SU-DHL-6 (cell line): ENCODE data around the gene C1QTNF6.

Experiments used
- H2AFZ ChIP-seq: fragments of 200-600 bp; sonication (generic); 2 replicates; pipeline ENCODE4 v1.6.1; 2014; ENCODE audit warnings: low read depth, mild to moderate bottlenecking, moderate library complexity, mixed read lengths, antibody characterized with exemption, low read length; ENCODE audit not compliant: severe bottlenecking
- H3F3A ChIP-seq: fragments of 200-600 bp; shearing (Covaris generic); 2 replicates; pipeline ENCODE4 v1.6.0; 2016; ENCODE audit warnings: antibody characterized with exemption, mild to moderate bottlenecking; ENCODE audit not compliant: insufficient read depth
- H3K27ac ChIP-seq: fragments of 200-600 bp; sonication (generic); 2 replicates; pipeline ENCODE4 v1.5.1; 2016; ENCODE audit warnings: low read depth, mild to moderate bottlenecking, low read length, moderate library complexity, mixed read lengths
- H3K27me3 ChIP-seq: fragments of 200-600 bp; sonication (generic), shearing (Covaris generic); 2 replicates; pipeline ENCODE4 v1.6.0; 2014; ENCODE audit warnings: mild to moderate bottlenecking, low read length
- H3K36me3 ChIP-seq: fragments of 200-600 bp; sonication (generic); 2 replicates; pipeline ENCODE4 v1.6.1; 2014; ENCODE audit warnings: mild to moderate bottlenecking, low read length, mixed read lengths
- H3K4me2 ChIP-seq: fragments of 300-600, 200-600 bp; shearing (Covaris generic), sonication (generic); 2 replicates; pipeline ENCODE4 v1.6.0; 2014; ENCODE audit warnings: low read length, low read depth, mild to moderate bottlenecking; ENCODE audit not compliant: poor library complexity, severe bottlenecking
- H3K4me3 ChIP-seq: fragments of 200-600 bp; sonication (generic); 2 replicates; pipeline ENCODE4 v1.5.1; 2014; ENCODE audit warnings: antibody characterized with exemption, low read length, mild to moderate bottlenecking, mixed read lengths; ENCODE audit not compliant: insufficient read depth, poor library complexity, severe bottlenecking
- H3K79me2 ChIP-seq: fragments of 200-600 bp; sonication (generic); 2 replicates; pipeline ENCODE4 v1.6.1; 2014; ENCODE audit warnings: mild to moderate bottlenecking, low read length, moderate library complexity; ENCODE audit not compliant: insufficient read depth
- H3K9ac ChIP-seq: fragments of 200-600 bp; sonication (generic); 2 replicates; pipeline ENCODE4 v1.7.0; 2014; ENCODE audit warnings: mild to moderate bottlenecking, low read length
- H3K9me2 ChIP-seq: fragments of 200-600 bp; sonication (generic); replicated peaks from 2 replicates; pipeline ENCODE4 v1.6.1; 2014; ENCODE audit warnings: low read length; ENCODE audit not compliant: insufficient read depth
- H3K9me3 ChIP-seq: fragments of 200-600 bp; sonication (generic); 2 replicates; pipeline ENCODE4 v1.6.1; 2014; ENCODE audit warnings: low read length, mixed read lengths; ENCODE audit not compliant: insufficient read depth
- H4K20me1 ChIP-seq: fragments of 200-600 bp; sonication (generic); 2 replicates; pipeline ENCODE4 v1.6.1; 2014; ENCODE audit warnings: low read depth, mild to moderate bottlenecking, antibody characterized with exemption, low read length, moderate library complexity, mixed read lengths
- EZH2phosphoT487 ChIP-seq: fragments of 200-600 bp; sonication (generic), shearing (Covaris generic); conservative IDR thresholded peaks from 2 replicates; pipeline ENCODE4 v1.6.1; 2018; ENCODE audit warnings: mild to moderate bottlenecking, antibody characterized with exemption, low read length, moderate library complexity, mixed read lengths
- TF ChIP-seq, protein P1 (sequence below): fragments of 200-600 bp; sonication (generic); IDR thresholded peaks from one replicate; pipeline ENCODE4 v1.5.1; 2017; ENCODE audit warnings: antibody characterized with exemption, mild to moderate bottlenecking, low read length, moderate library complexity; ENCODE audit not compliant: insufficient read depth, poor library complexity, severe bottlenecking

C1QTNF6 gene

DNA sequence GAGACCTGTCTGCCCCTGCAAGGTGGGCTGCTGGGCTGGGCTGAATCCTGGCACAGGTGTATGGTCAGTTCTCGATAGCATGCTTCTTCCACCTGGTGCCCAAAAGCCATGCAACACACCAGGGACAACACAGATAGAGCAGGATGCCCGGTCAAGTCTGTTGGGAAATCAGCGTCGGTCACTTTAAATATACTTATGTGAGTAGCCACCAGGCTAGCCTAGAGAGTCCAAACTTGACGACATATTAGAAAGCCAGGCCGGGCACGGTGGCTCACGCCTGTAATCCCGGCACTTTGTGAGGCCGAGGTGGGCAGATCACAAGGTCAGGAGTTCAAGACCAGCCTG lies 8.9 kb downstream of the C1QTNF6 start:
- Histone ChIP-seq H3K9ac (no peak overlapping the region), H3K9me3 (no peaks in the 10 kb centered on the region), H3K27me3 (no peaks in the 10 kb centered on the region), H3F3A (no peaks in the 10 kb centered on the region), H3K36me3 (no peaks in the 10 kb centered on the region), H3K9me2 (no peaks in the 10 kb centered on the region), H3K79me2 (no peaks in the 10 kb centered on the region), H3K4me2 (no peak overlapping the region), H3K27ac (no peak overlapping the region), H2AFZ (no peak overlapping the region), H4K20me1 (no peaks in the 10 kb centered on the region), H3K4me3 (no peak overlapping the region)
- TF ChIP-seq EZH2phosphoT487: no peak
- TF ChIP-seq, protein P1, sequence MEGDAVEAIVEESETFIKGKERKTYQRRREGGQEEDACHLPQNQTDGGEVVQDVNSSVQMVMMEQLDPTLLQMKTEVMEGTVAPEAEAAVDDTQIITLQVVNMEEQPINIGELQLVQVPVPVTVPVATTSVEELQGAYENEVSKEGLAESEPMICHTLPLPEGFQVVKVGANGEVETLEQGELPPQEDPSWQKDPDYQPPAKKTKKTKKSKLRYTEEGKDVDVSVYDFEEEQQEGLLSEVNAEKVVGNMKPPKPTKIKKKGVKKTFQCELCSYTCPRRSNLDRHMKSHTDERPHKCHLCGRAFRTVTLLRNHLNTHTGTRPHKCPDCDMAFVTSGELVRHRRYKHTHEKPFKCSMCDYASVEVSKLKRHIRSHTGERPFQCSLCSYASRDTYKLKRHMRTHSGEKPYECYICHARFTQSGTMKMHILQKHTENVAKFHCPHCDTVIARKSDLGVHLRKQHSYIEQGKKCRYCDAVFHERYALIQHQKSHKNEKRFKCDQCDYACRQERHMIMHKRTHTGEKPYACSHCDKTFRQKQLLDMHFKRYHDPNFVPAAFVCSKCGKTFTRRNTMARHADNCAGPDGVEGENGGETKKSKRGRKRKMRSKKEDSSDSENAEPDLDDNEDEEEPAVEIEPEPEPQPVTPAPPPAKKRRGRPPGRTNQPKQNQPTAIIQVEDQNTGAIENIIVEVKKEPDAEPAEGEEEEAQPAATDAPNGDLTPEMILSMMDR: no peak

DNA sequence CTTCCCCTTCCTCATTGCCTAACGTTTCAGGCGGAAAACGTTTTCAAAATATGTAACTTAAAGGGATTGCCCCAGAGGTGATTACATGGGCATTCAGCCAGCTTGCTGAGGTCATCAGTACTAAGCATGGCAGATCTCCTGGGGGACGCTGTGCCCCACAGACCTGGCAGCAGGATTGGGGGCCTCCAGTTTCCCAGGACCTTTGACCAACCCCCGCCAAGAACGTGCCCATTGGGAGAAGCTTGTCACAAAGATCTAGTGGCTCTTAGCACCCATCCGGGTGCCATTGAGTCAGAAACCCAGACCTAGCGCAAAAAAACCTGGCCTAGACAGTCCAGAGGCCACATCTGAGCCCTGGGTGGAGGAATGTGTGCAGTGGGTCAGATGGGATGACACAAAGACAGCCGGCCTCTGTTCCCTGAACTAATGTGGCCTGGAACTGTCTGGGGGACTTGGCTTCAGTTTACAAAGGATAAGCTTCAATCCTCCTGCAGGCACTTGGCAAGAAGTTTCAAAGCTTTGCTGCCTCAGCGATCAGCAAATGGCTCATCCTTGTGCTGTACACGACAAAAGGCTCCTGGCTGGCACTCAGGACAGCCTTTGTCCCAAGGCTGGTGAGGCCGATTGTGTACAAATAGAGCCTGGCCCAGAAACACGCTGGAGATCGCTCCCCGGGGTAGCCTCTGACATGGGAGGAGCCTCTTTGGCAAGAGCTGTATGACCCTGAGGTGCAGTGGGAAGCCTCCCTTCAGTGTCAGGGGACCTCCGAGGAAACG lies 9.5 kb downstream of the C1QTNF6 start:
- Histone ChIP-seq H3K4me3 (no peak overlapping the region), H3K27ac (no peak overlapping the region), H3K27me3 (no peaks in the 10 kb centered on the region), H4K20me1 (no peaks in the 10 kb centered on the region), H3K9me3 (no peaks in the 10 kb centered on the region), H3K36me3 (no peaks in the 10 kb centered on the region), H3K9ac (no peak overlapping the region), H3K9me2 (no peaks in the 10 kb centered on the region), H3K4me2 (no peak overlapping the region), H3F3A (no peaks in the 10 kb centered on the region), H3K79me2 (no peaks in the 10 kb centered on the region), H2AFZ (no peak overlapping the region)
- TF ChIP-seq, protein P1: no peak
- no peak for TF ChIP-seq EZH2phosphoT487

DNA sequence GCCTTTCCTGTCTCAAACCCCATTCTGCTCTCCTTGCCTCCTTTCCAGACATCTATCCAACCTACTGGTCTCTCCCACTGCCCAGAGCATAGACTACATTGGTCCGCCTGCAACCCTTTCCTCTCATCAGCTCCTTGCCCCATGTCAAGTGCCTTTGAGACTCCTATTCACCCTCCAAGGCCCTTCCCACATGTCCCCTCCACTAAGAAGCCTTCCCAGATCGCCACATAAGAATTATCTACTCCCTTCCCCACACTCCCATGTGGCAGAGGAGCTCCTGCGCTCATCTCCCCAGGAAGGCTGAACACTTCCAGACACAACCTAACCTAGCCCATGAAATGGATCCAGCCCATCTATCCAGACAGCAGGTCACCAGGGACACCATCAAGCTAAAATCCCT lies 10.3 kb downstream of the C1QTNF6 start:
- Histone ChIP-seq H3K36me3 (no peaks in the 10 kb centered on the region), H3K9me2 (no peaks in the 10 kb centered on the region), H4K20me1 (no peaks in the 10 kb centered on the region), H3K27me3 (no peaks in the 10 kb centered on the region), H3K27ac (no peak overlapping the region), H3K4me2 (no peak overlapping the region), H2AFZ (no peak overlapping the region), H3K9me3 (no peaks in the 10 kb centered on the region), H3K9ac (no peak overlapping the region), H3K4me3 (no peak overlapping the region), H3K79me2 (no peaks in the 10 kb centered on the region), H3F3A (no peaks in the 10 kb centered on the region)
- TF ChIP-seq, protein P1: no peak
- TF ChIP-seq EZH2phosphoT487: no peak
